ENCODE results near the gene CEMIP2. TPM values are rescaled to one million over a fixed set of nuclear protein-coding genes. Genes with fewer than 3 reads are reported as not detected.

The CEMIP2 gene
- total and polyA plus RNA-seq, 12 donors = 4.7 to 34.9 (median 9.6) TPM

- no peaks in the 10 kb centered on the region for H3K27me3 ChIP-seq
- TF ChIP-seq, protein P1, sequence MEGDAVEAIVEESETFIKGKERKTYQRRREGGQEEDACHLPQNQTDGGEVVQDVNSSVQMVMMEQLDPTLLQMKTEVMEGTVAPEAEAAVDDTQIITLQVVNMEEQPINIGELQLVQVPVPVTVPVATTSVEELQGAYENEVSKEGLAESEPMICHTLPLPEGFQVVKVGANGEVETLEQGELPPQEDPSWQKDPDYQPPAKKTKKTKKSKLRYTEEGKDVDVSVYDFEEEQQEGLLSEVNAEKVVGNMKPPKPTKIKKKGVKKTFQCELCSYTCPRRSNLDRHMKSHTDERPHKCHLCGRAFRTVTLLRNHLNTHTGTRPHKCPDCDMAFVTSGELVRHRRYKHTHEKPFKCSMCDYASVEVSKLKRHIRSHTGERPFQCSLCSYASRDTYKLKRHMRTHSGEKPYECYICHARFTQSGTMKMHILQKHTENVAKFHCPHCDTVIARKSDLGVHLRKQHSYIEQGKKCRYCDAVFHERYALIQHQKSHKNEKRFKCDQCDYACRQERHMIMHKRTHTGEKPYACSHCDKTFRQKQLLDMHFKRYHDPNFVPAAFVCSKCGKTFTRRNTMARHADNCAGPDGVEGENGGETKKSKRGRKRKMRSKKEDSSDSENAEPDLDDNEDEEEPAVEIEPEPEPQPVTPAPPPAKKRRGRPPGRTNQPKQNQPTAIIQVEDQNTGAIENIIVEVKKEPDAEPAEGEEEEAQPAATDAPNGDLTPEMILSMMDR (IDR thresholded peaks at IDR 0.05) = no peak
- H3K4me1 ChIP-seq = peaks cover 0 to 26% (median 0%) of the 10 kb centered on the region in 9 donors
- no peaks in the 10 kb centered on the region for H3K36me3 ChIP-seq
- H3K4me3 ChIP-seq = no peak overlapping the region
- ATAC-seq = no peak
- peaks cover 0 to 7% (median 0%) of the 10 kb centered on the region in 11 donors for H3K9me3 ChIP-seq
- 83 to 85% methylated on average over 3 of the region's 3 CpGs for WGBS, 2 donors
- peak overlapping the region in 1 of 10 donors; percentile 74 for H3K27ac ChIP-seq
- no peak for DNase-seq
- intact Hi-C loops (cut with DNase I) = loop anchor here in 1 of 10 donors (5.0 kb wide), 1 partner anchor 34 kb away; no protein-coding TSS in a partner anchor
Observed at GRCh38 chr9:71671289-71671688, 97.0 kb downstream of the CEMIP2 start.

- H3K27me3 ChIP-seq = no peaks in the 10 kb centered on the region
- no peak for ATAC-seq
- intact Hi-C loops (cut with DNase I) = loop anchor here in 1 of 10 donors (5.0 kb wide), 1 partner anchor 33 kb away; no protein-coding TSS in a partner anchor
- H3K4me3 ChIP-seq = no peak overlapping the region
- H3K27ac ChIP-seq = no peak overlapping the region
- no peaks in the 10 kb centered on the region for H3K9me3 ChIP-seq
- TF ChIP-seq, protein P1 (IDR thresholded peaks at IDR 0.05) = no peak
- no peaks in the 10 kb centered on the region for H3K36me3 ChIP-seq
- H3K4me1 ChIP-seq = peaks cover 0 to 15% (median 0%) of the 10 kb centered on the region in 9 donors
- 76 to 82% methylated on average over 1 of the region's 1 CpG for WGBS, 2 donors
- DNase-seq = no peak
Observed at GRCh38 chr9:71670121-71670520, 98.2 kb downstream of the CEMIP2 start.

- Histone ChIP-seq H3K4me1 (peaks cover 0 to 13% (median 0%) of the 10 kb centered on the region in 9 donors), H3K27ac (no peak overlapping the region), H3K4me3 (no peak overlapping the region), H3K36me3 (no peaks in the 10 kb centered on the region), H3K27me3 (no peaks in the 10 kb centered on the region), H3K9me3 (no peaks in the 10 kb centered on the region)
- TF ChIP-seq, protein P1 (IDR thresholded peaks at IDR 0.05) = no peak
- ATAC-seq (no peak), DNase-seq (no peak)
- WGBS, 2 donors = 90 to 94% methylated on average over 3 of the region's 3 CpGs
- intact Hi-C loops (cut with DNase I) = no loop called here
Observed at GRCh38 chr9:71669284-71669995, 98.9 kb downstream of the CEMIP2 start.

DNA sequence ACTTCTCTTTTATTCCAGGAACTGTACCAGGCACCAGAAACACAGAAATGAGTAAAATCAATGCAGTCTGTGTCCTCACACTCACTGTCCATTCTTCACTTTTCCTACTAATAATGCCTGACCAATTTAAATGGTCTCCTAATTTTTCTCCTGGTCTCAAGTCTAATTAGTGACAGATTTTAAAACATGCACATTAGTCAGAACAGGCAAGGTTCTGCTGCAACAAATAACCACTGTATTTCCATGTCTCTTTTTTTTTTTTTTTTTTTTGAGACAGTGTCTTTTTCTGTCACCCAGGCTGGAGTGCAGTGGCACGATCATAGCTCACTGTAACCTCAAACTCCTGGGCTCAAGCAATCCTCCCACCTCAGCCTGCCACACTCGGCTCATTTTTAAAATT lies 99.6 kb downstream of the CEMIP2 start:
- no peaks in the 10 kb centered on the region for H3K36me3 ChIP-seq
- TF ChIP-seq, protein P1 (IDR thresholded peaks at IDR 0.05) = no peak
- intact Hi-C loops (cut with DNase I) = no loop called here
- peaks cover 0 to 15% (median 3%) of the 10 kb centered on the region in 9 donors for H3K4me1 ChIP-seq
- H3K27me3 ChIP-seq = no peaks in the 10 kb centered on the region
- H3K27ac ChIP-seq = no peak overlapping the region
- no peak overlapping the region for H3K4me3 ChIP-seq
- no peaks in the 10 kb centered on the region for H3K9me3 ChIP-seq
- DNase-seq = no peak
- 98% methylated on average over 2 of the region's 2 CpGs for WGBS, 2 donors
- no peak for ATAC-seq
